B cell (primary cell): ENCODE measurements around the gene LRRC37A3. TPM values are rescaled to one million over a fixed set of nuclear protein-coding genes. Genes with fewer than 3 reads are reported as not detected.
"Not testable (repeated sequence)": the region's sequence is repeated elsewhere in the genome, so short reads cannot be mapped to it uniquely, and the experiment has no call there.

Source experiments
- ATAC-seq: fragments of 200-7000 bp; cut with Tn5 transposase; one replicate; pipeline ENCODE4 v1.10.0; 2021; ENCODE audit warnings: low read depth, mild to moderate bottlenecking, moderate number of reproducible peaks, moderate library complexity
- CTCF ChIA-PET: fragments of 350-600 bp; sonication (Branson Sonifier 250); formaldehyde crosslinking; loops from one replicate; lab custom pipeline; 2021; ENCODE audit warnings: antibody characterized with exemption, inconsistent platforms; lab: Charles Lee
- POLR2A ChIA-PET: fragments of 350-600 bp; sonication (Branson Sonifier 250); formaldehyde crosslinking; loops from one replicate; lab custom pipeline; 2021; ENCODE audit warnings: antibody characterized with exemption; lab: Charles Lee
- DNase-seq: peaks from one replicate; pipeline ENCODE4 v3.0.0; 2013
- H2AFZ ChIP-seq: 2 replicates; pipeline ENCODE4 v1.6.1; 2012; ENCODE audit warnings: mild to moderate bottlenecking, low read depth, low read length; ENCODE audit not compliant: insufficient read depth, poor library complexity, severe bottlenecking
- H3K27ac ChIP-seq, 2 donors: 1 replicate in 1 of 2; 2 replicates in 1 of 2; pipeline ENCODE4 v1.5.1; 2012 to 2013; ENCODE audit warnings: low read length in 2 of 2, mild to moderate bottlenecking in 2 of 2, moderate library complexity in 1 of 2
- H3K27me3 ChIP-seq, 4 experiments: fragments of 200-600 bp in 1 of 4; sonication (generic) in 1 of 4; replicated peaks in 1 of 4; 1 replicate in 2 of 4; 2 replicates in 2 of 4; pipeline versions ENCODE4 v1.6.1 to v1.7.0; 2013 to 2016; ENCODE audit warnings: low read length in 3 of 4, mild to moderate bottlenecking in 2 of 4, mixed read lengths in 1 of 4, moderate library complexity in 1 of 4; ENCODE audit not compliant: insufficient read depth in 4 of 4, control insufficient read depth in 3 of 4; ENCODE audit errors: control extremely low read depth in 1 of 4
- H3K36me3 ChIP-seq, 2 experiments: replicated peaks in 1 of 2; 1 replicate in 1 of 2; 2 replicates in 1 of 2; pipeline versions ENCODE4 v1.6.1 to v1.7.1; 2013; ENCODE audit warnings: low read length in 1 of 2; ENCODE audit not compliant: insufficient read depth in 2 of 2, control insufficient read depth in 1 of 2; ENCODE audit errors: control extremely low read depth in 1 of 2, extremely low read depth in 1 of 2
- H3K4me1 ChIP-seq, 2 donors: fragments of 200-600 bp in 1 of 2; sonication (generic) in 1 of 2; 1 replicate in 1 of 2; 2 replicates in 1 of 2; pipeline versions ENCODE4 v1.5.1 to v1.6.1; 2013 to 2017; ENCODE audit warnings: low read length in 2 of 2; ENCODE audit not compliant: control insufficient read depth in 2 of 2, insufficient read depth in 2 of 2
- H3K4me2 ChIP-seq: replicated peaks from 2 replicates; pipeline ENCODE3; 2012; ENCODE audit warnings: mild to moderate bottlenecking, low read depth, low read length; ENCODE audit not compliant: poor library complexity, severe bottlenecking
- H3K4me3 ChIP-seq, 5 experiments: fragments of 200-600 bp in 1 of 5; sonication (generic) in 1 of 5; 1 replicate in 3 of 5; 2 replicates in 2 of 5; pipeline versions ENCODE4 v1.5.1 to v1.7.0; 2011 to 2016; ENCODE audit warnings: low read length in 4 of 5, mild to moderate bottlenecking in 4 of 5, low read depth in 2 of 5, control low read depth in 1 of 5, moderate library complexity in 1 of 5; ENCODE audit not compliant: insufficient read depth in 1 of 5; ENCODE audit errors: control extremely low read depth in 1 of 5, extremely low read depth in 1 of 5
- H3K79me2 ChIP-seq: fragments of 200-600 bp; sonication (generic); one replicate; pipeline ENCODE4 v1.6.0; 2016; ENCODE audit warnings: low read length; ENCODE audit not compliant: control insufficient read depth, insufficient read depth
- H3K9ac ChIP-seq: fragments of 200-600 bp; sonication (generic); 2 replicates; pipeline ENCODE4 v1.6.1; 2017; ENCODE audit warnings: mild to moderate bottlenecking, low read length, moderate library complexity
- H3K9me3 ChIP-seq, 3 donors: one replicate each; pipeline versions ENCODE4 v1.6.1 to v1.7.1; 2013; ENCODE audit warnings: low read length in 2 of 3; ENCODE audit not compliant: control insufficient read depth in 2 of 3, insufficient read depth in 1 of 3; ENCODE audit errors: control extremely low read depth in 1 of 3
- H4K20me1 ChIP-seq: 2 replicates; pipeline ENCODE4 v1.6.0; 2012; ENCODE audit warnings: mild to moderate bottlenecking, low read length; ENCODE audit not compliant: insufficient read depth, control insufficient read depth, poor library complexity, severe bottlenecking
- H3K27ac Mint-ChIP-seq: one replicate; pipeline ENCODE4 v1.8.0; 2021; ENCODE audit warnings: mixed read lengths
- H3K27me3 Mint-ChIP-seq: one replicate; pipeline ENCODE4 v1.8.0; 2021; ENCODE audit warnings: mixed read lengths
- H3K4me1 Mint-ChIP-seq: one replicate; pipeline ENCODE4 v1.8.0; 2021; ENCODE audit warnings: mixed read lengths
- H3K4me3 Mint-ChIP-seq: one replicate; pipeline ENCODE4 v1.8.0; 2021; ENCODE audit warnings: mixed read lengths
- H3K9me3 Mint-ChIP-seq: one replicate; pipeline ENCODE4 v1.8.0; 2022; ENCODE audit warnings: mixed read lengths; ENCODE audit not compliant: insufficient read depth
- WGBS: methylation state at CpG from one replicate; pipeline ENCODE4 v1.1.5; 2013; ENCODE audit warnings: missing lambda C conversion rate; ENCODE audit not compliant: insufficient coverage; 5-methylcytosine and 5-hydroxymethylcytosine counted together
- intact Hi-C: fragments of 100-400 bp; cut with micrococcal nuclease; formaldehyde crosslinking; loops from one replicate; pipeline ENCODE4 v1.10.0; 2022
- polyA plus RNA-seq: library from polyadenylated mRNA; depleted of rRNA; stranded (reverse); fragments of >200 nt; gene quantifications from 2 replicates; pipeline ENCODE4 v1.2.3, GENCODE V29; 2012
- total RNA-seq, 2 donors: library from RNA; stranded (reverse); fragments of 120-200 nt in 1 of 2; gene quantifications; 1 replicate in 1 of 2; 2 replicates in 1 of 2; pipeline versions ENCODE4 v1.2.3 to v1.2.4, GENCODE V29; 2013 to 2022

The LRRC37A3 gene
- total and polyA plus RNA-seq, 2 donors (not counting 1 experiment from before 2014, with no cell fraction given), result 5.3 to 67.2 TPM

GRCh38 chr17:64932850-64933249 is 13.6 kb upstream of the LRRC37A3 start:
- not testable (repeated sequence) for H3K9me3 ChIP-seq, H3K27ac ChIP-seq, H3K4me1 Mint-ChIP-seq

GRCh38 chr17:64930374-64930773 is 11.1 kb upstream of the LRRC37A3 start:
- H3K27ac Mint-ChIP-seq, H3K9ac ChIP-seq, H3K4me2 ChIP-seq, H3K79me2 ChIP-seq, H3K27me3 Mint-ChIP-seq, H3K36me3 ChIP-seq, H2AFZ ChIP-seq, intact Hi-C loops, H3K9me3 ChIP-seq, ATAC-seq, H3K4me1 ChIP-seq, H3K9me3 Mint-ChIP-seq, H3K4me1 Mint-ChIP-seq, H3K27ac ChIP-seq, H3K27me3 ChIP-seq, H4K20me1 ChIP-seq, H3K4me3 ChIP-seq, DNase-seq, H3K4me3 Mint-ChIP-seq, POLR2A ChIA-PET: not testable (repeated sequence)
- 96% methylated on average over 4 of the region's 7 CpGs for WGBS
- CTCF ChIA-PET, result interaction anchor here (1.4 kb wide), 1 partner anchor 170 kb away, joined by 3 read pairs; no protein-coding TSS in a partner anchor

More at GRCh38 chr17:64932850-64933249, 13.6 kb upstream of the LRRC37A3 start:
- H3K4me3 Mint-ChIP-seq, DNase-seq, H3K4me2 ChIP-seq, H3K27me3 ChIP-seq, ATAC-seq, H3K9me3 Mint-ChIP-seq, intact Hi-C loops, H3K36me3 ChIP-seq, H3K4me1 ChIP-seq, POLR2A ChIA-PET, H4K20me1 ChIP-seq, H3K27ac Mint-ChIP-seq, H3K9ac ChIP-seq, H3K4me3 ChIP-seq, H2AFZ ChIP-seq, H3K27me3 Mint-ChIP-seq, CTCF ChIA-PET, H3K79me2 ChIP-seq: not testable (repeated sequence)
- 100% methylated on average over 1 of the region's 3 CpGs for WGBS

- H3K27me3 Mint-ChIP-seq, H3K27ac ChIP-seq, intact Hi-C loops: not testable (repeated sequence)
These were observed 10.3 kb upstream of the LRRC37A3 start for GRCh38 chr17:64929419-64930209.

GRCh38 chr17:64928701-64929100 is 9.4 kb upstream of the LRRC37A3 start:
- H3K9me3 ChIP-seq, H3K27ac Mint-ChIP-seq, H3K4me2 ChIP-seq, intact Hi-C loops, POLR2A ChIA-PET, H3K79me2 ChIP-seq, DNase-seq, H3K4me3 Mint-ChIP-seq, H3K9me3 Mint-ChIP-seq, H3K36me3 ChIP-seq, H3K27me3 ChIP-seq, H3K4me1 ChIP-seq, H3K4me1 Mint-ChIP-seq, H3K27me3 Mint-ChIP-seq, H3K27ac ChIP-seq, ATAC-seq, H2AFZ ChIP-seq, H3K4me3 ChIP-seq, H4K20me1 ChIP-seq, H3K9ac ChIP-seq: not testable (repeated sequence)
- 100% methylated on average over 1 of the region's 3 CpGs for whole genome bisulfite sequencing
- CTCF ChIA-PET, result interaction anchor here (1.4 kb wide), 1 partner anchor 172 kb away, joined by 3 read pairs; no protein-coding TSS in a partner anchor

More at GRCh38 chr17:64929419-64930209, 10.3 kb upstream of the LRRC37A3 start:
- H4K20me1 ChIP-seq, H3K4me1 ChIP-seq, H3K9ac ChIP-seq, H3K79me2 ChIP-seq, H3K27me3 ChIP-seq, H3K27ac Mint-ChIP-seq, H3K9me3 Mint-ChIP-seq, H3K4me2 ChIP-seq, POLR2A ChIA-PET, ATAC-seq, H3K4me1 Mint-ChIP-seq, H2AFZ ChIP-seq, H3K9me3 ChIP-seq, H3K4me3 ChIP-seq, H3K4me3 Mint-ChIP-seq, H3K36me3 ChIP-seq, DNase-seq: not testable (repeated sequence)
- WGBS, result no CpG with 5 or more reads among the region's 6 CpGs
- CTCF ChIA-PET, result interaction anchor here (1.4 kb wide), 1 partner anchor 171 kb away, joined by 3 read pairs; no protein-coding TSS in a partner anchor
